GM21723 (cell line): Measurements from ENCODE around the gene ZACN.
"Not testable (repeated sequence)": the region's sequence is repeated elsewhere in the genome, so short reads cannot be mapped to it uniquely, and the experiment has no call there.

ENCODE experiments used
- ATAC-seq: cut with Tn5 transposase; IDR thresholded peaks from one replicate; pipeline ENCODE4 v1.9.1; 2021; ENCODE audit warnings: mild to moderate bottlenecking, moderate library complexity; ENCODE audit not compliant: unreplicated experiment

ZACN gene

GRCh38 chr17:76078860-76079534, at the start of gene ZACN:
ZACN (plus strand) TSS chr17:76079182; CDS start chr17:76079265, 83 bp downstream.
- ATAC-seq = no peak

- ATAC-seq = no peak
Observed at GRCh38 chr17:76032073-76032779, 46.8 kb upstream of the ZACN start.

- no peak for ATAC-seq
Observed at GRCh38 chr17:76032780-76033108, 46.2 kb upstream of the ZACN start.

- ATAC-seq = no peak
Observed at GRCh38 chr17:76033139-76033538, 45.8 kb upstream of the ZACN start.

- no peak for ATAC-seq
Observed at GRCh38 chr17:76034428-76035350, 44.3 kb upstream of the ZACN start.

GRCh38 chr17:76036497-76037261, 42.3 kb upstream of the ZACN start:
- ATAC-seq = no peak

GRCh38 chr17:76038050-76038449, 40.9 kb upstream of the ZACN start:
- ATAC-seq = no peak

- ATAC-seq = no peak
Observed at GRCh38 chr17:76039121-76039520, 39.9 kb upstream of the ZACN start.

- ATAC-seq = no peak
Observed at GRCh38 chr17:76040376-76040775, 38.6 kb upstream of the ZACN start.

GRCh38 chr17:76042868-76043267, 36.1 kb upstream of the ZACN start:
- ATAC-seq = not testable (repeated sequence)

GRCh38 chr17:76044475-76045007, 34.4 kb upstream of the ZACN start:
- not testable (repeated sequence) for ATAC-seq

- no peak for ATAC-seq
Observed at GRCh38 chr17:76046064-76046463, 32.9 kb upstream of the ZACN start.

- no peak for ATAC-seq
Observed at GRCh38 chr17:76048025-76048605, 30.9 kb upstream of the ZACN start.

- ATAC-seq = no peak
Observed at GRCh38 chr17:76048711-76049110, 30.3 kb upstream of the ZACN start.

GRCh38 chr17:76049239-76049638, 29.7 kb upstream of the ZACN start:
- ATAC-seq = no peak

- no peak for ATAC-seq
Observed at GRCh38 chr17:76049836-76050537, 29.0 kb upstream of the ZACN start.

GRCh38 chr17:76050538-76051467, 28.2 kb upstream of the ZACN start:
- no peak for ATAC-seq

- no peak for ATAC-seq
Observed at GRCh38 chr17:76051561-76051960, 27.4 kb upstream of the ZACN start.
